NCI-H1105 (cell line): ENCODE data around the gene SELENOS.
"Not testable (repeated sequence)": the region's sequence is repeated elsewhere in the genome, so short reads cannot be mapped to it uniquely, and the experiment has no call there.

Experiments
- DNase-seq: peaks from one replicate; lab custom pipeline; 2025; lab: John Stamatoyannopoulos, UW

SELENOS gene

GRCh38 chr15:101309436-101310160, 32.3 kb upstream of the SELENOS start:
- DNase-seq = no peak

- DNase-seq = no peak
These were observed 31.5 kb upstream of the SELENOS start for GRCh38 chr15:101308604-101309435.

GRCh38 chr15:101307897-101308603, 30.8 kb upstream of the SELENOS start:
- no peak for DNase-seq

GRCh38 chr15:101307048-101307896, 30.0 kb upstream of the SELENOS start:
- DNase-seq = no peak

- DNase-seq = no peak
These were observed 29.2 kb upstream of the SELENOS start for GRCh38 chr15:101306341-101307047.

- DNase-seq = no peak
These were observed 28.6 kb upstream of the SELENOS start for GRCh38 chr15:101305820-101306255.

GRCh38 chr15:101303408-101303807, 26.1 kb upstream of the SELENOS start:
- no peak for DNase-seq

- DNase-seq = no peak
These were observed 19.4 kb upstream of the SELENOS start for GRCh38 chr15:101296418-101297405.

GRCh38 chr15:101295607-101296161, 18.4 kb upstream of the SELENOS start:
- no peak for DNase-seq

- DNase-seq = peak; percentile 97
These were observed 17.7 kb upstream of the SELENOS start, which contains the start of gene SNRPA1 for GRCh38 chr15:101294731-101295606. TSS of gene SNRPA1 (minus strand) at chr15:101295248. CDS start at chr15:101295178, 70 bp downstream.

- no peak for DNase-seq
These were observed 15.8 kb upstream of the SELENOS start for GRCh38 chr15:101293122-101293521.

GRCh38 chr15:101288905-101289513, 11.7 kb upstream of the SELENOS start:
- DNase-seq = peak; percentile 27

- not testable (repeated sequence) for DNase-seq
These were observed 10.1 kb upstream of the SELENOS start for GRCh38 chr15:101287342-101287741.

GRCh38 chr15:101286471-101287114, 9.3 kb upstream of the SELENOS start:
- DNase-seq = no peak

- no peak for DNase-seq
These were observed 6.6 kb upstream of the SELENOS start for GRCh38 chr15:101283931-101284330.

GRCh38 chr15:101280007-101280406, 2.7 kb upstream of the SELENOS start:
- no peak for DNase-seq

GRCh38 chr15:101277943-101278564, 769 bp upstream of the SELENOS start:
- DNase-seq = no peak
